Heart left ventricle (tissue), 16 donors: Measurements from ENCODE around the gene LSM4. TPM values are rescaled to one million over a fixed set of nuclear protein-coding genes. Genes with fewer than 3 reads are reported as not detected.

Source experiments
- ATAC-seq, 4 donors: fragments of 200-7000 bp; cut with Tn5 transposase; one replicate each; pipeline ENCODE4 v1.9.1; 2020 to 2022; ENCODE audit warnings: moderate library complexity in 4 of 4, mild to moderate bottlenecking in 3 of 4, moderate number of reproducible peaks in 1 of 4
- DNase-seq, 5 donors: peaks; one replicate each; pipeline ENCODE4 v3.0.0-alpha.2; 2020
- H3K27ac ChIP-seq, 12 donors: fragments of 200-600 bp; sonication (generic) in 4 of 12; one replicate each; pipeline versions ENCODE4 v1.5.0 to v1.8.0; 2016 to 2022; ENCODE audit warnings: mild to moderate bottlenecking in 2 of 12
- H3K27me3 ChIP-seq, 9 donors: fragments of 200-600 bp; sonication (generic) in 2 of 9; one replicate each; pipeline versions ENCODE4 v1.5.1 to v1.8.0; 2016 to 2022; ENCODE audit warnings: mild to moderate bottlenecking in 3 of 9
- H3K36me3 ChIP-seq, 9 donors: fragments of 200-600 bp; sonication (generic) in 2 of 9; one replicate each; pipeline versions ENCODE4 v1.5.0 to v1.8.0; 2018 to 2022; ENCODE audit warnings: mild to moderate bottlenecking in 2 of 9
- H3K4me1 ChIP-seq, 12 donors: fragments of 200-600 bp; sonication (generic) in 4 of 12; one replicate each; pipeline versions ENCODE4 v1.5.0 to v1.8.0; 2016 to 2022; ENCODE audit warnings: mild to moderate bottlenecking in 3 of 12
- H3K4me3 ChIP-seq, 12 donors: fragments of 200-600 bp; sonication (generic) in 4 of 12; one replicate each; pipeline versions ENCODE4 v1.5.0 to v1.8.0; 2017 to 2022; ENCODE audit warnings: mild to moderate bottlenecking in 9 of 12, moderate library complexity in 4 of 12
- H3K9me3 ChIP-seq, 12 donors: fragments of 200-600 bp; sonication (generic) in 4 of 12; one replicate each; pipeline versions ENCODE4 v1.5.0 to v1.8.0; 2016 to 2022; ENCODE audit warnings: mild to moderate bottlenecking in 1 of 12
- CTCF ChIP-seq, 12 donors: fragments of 200-600 bp; sonication (generic) in 4 of 12; IDR thresholded peaks; one replicate each; pipeline versions ENCODE4 v1.5.0 to v1.8.0; 2018 to 2022; ENCODE audit warnings: antibody characterized with exemption in 12 of 12, mild to moderate bottlenecking in 5 of 12
- POLR2A ChIP-seq, 2 donors: fragments of 450-650 bp; IDR thresholded peaks; one replicate each; pipeline ENCODE4 v1.6.1; 2017; ENCODE audit warnings: antibody characterized with exemption in 2 of 2, mild to moderate bottlenecking in 2 of 2, moderate library complexity in 2 of 2
- WGBS, 4 donors: extraction: QIAGEN DNeasy Blood & Tissue Kit in 2 of 4; methylation state at CpG; one replicate each; pipeline versions ENCODE4 v1.1.5 to v1.1.7; 2013 to 2018; 5-methylcytosine and 5-hydroxymethylcytosine counted together
- intact Hi-C, 10 donors: fragments of 100-400 bp; cut with DNase I; formaldehyde crosslinking; loops; one replicate each; pipeline versions ENCODE4 v1.11.1 to v1.14.2; 2022
- polyA plus RNA-seq, 2 donors: library from polyadenylated mRNA; stranded (reverse); fragments of 200-250 nt; gene quantifications; one replicate each; pipeline ENCODE4 v1.2.3, GENCODE V29; 2013
- total RNA-seq, 9 donors: library from RNA; depleted of rRNA in 2 of 9; stranded (reverse); fragments of >200 nt in 2 of 9; fragmentation: NEBNext Ultra II Directional in 3 of 9; extraction: Animal tissue kit (Norgen Biotek cat#: 25700) in 3 of 9; gene quantifications; one replicate each; pipeline versions ENCODE4 v1.1.0 to v1.2.4, GENCODE V29; 2016 to 2023
- donor health status: ischemic (EF 13 %, LVEDD 7.1; RV severe dilation, severe dysfunction).
- donor health status: healthy with polysubstance abuse.
- donor health status: DM: no; HTN: yes; CAD: no.
- donor health status: DM: no; HTN: no; CAD: no.
- donor health status: ischemic (EF 25% LVEDD 6.9; RV normal size, moderate dysfunction).
- donor health status: ischemic (EF 25% LVEDD 5.7; RV mildly dilated, moderate dysfunction).
- donor health status: healthy.
- donor health status: DM: yes; HTN: yes; CAD: no.
- donor health status: ischemic (EF 35%, LVEDD 5.7; RV mildly dilated, moderate dysfunction).
- donor health status: nonischemic (EF 11% LVEDD 7.7; RV severe dilation, severe dysfunction).
- donor health status: DM: yes; HTN: yes; CAD: no.
- donor health status: PGD.
- donor health status: ischemic (EF 29% LVEDD 5.4; RV normal size, mild dysfunction).
- donor health status: nonischemic (EF 23%, LVEDD 6.1; RV moderate dilation, normal function).

LSM4 gene
- total and polyA plus RNA-seq, 11 donors = 65.8 to 171 (median 104) TPM

- Histone ChIP-seq H3K27me3 (no peaks in the 10 kb centered on the region), H3K36me3 (peaks cover 0 to 68% (median 19%) of the 10 kb centered on the region in 9 donors), H3K27ac (no peak overlapping the region), H3K4me3 (no peak overlapping the region), H3K4me1 (peaks cover 0 to 13% (median 8%) of the 10 kb centered on the region in 12 donors), H3K9me3 (no peaks in the 10 kb centered on the region)
- WGBS, 4 donors = 92 to 100% (median 95%) methylated on average over 3 of the region's 3 CpGs
- DNase-seq = no peak
- ATAC-seq = no peak
- intact Hi-C loops = no loop called here
- no peak for TF ChIP-seq CTCF (IDR thresholded peaks at IDR 0.05)
- no peak for TF ChIP-seq POLR2A (IDR thresholded peaks at IDR 0.05)
Observed at GRCh38 chr19:18313398-18313797, 9.5 kb downstream of the LSM4 start.

GRCh38 chr19:18312092-18312534 is 10.8 kb downstream of the LSM4 start:
- Histone ChIP-seq H3K36me3 (peaks cover 0 to 77% (median 20%) of the 10 kb centered on the region in 9 donors), H3K27ac (no peak overlapping the region), H3K27me3 (no peaks in the 10 kb centered on the region), H3K4me3 (no peak overlapping the region), H3K4me1 (peaks cover 0 to 13% (median 0%) of the 10 kb centered on the region in 12 donors), H3K9me3 (no peaks in the 10 kb centered on the region)
- no peak for ATAC-seq
- no peak for DNase-seq
- intact Hi-C loops = no loop called here
- WGBS, 4 donors = 89 to 92% (median 91%) methylated on average over 8 to 11 of the region's 11 CpGs
- no peak for TF ChIP-seq POLR2A (IDR thresholded peaks at IDR 0.05)
- TF ChIP-seq CTCF (IDR thresholded peaks at IDR 0.05) = no peak

GRCh38 chr19:18311502-18312091 is 11.3 kb downstream of the LSM4 start:
- H3K27ac ChIP-seq = no peak overlapping the region
- peaks cover 0 to 82% (median 20%) of the 10 kb centered on the region in 9 donors for H3K36me3 ChIP-seq
- peaks cover 0 to 16% (median 0%) of the 10 kb centered on the region in 12 donors for H3K4me1 ChIP-seq
- intact Hi-C loops = no loop called here
- 83 to 88% (median 84%) methylated on average over 6 to 22 of the region's 22 CpGs for WGBS, 4 donors
- H3K4me3 ChIP-seq = no peak overlapping the region
- no peaks in the 10 kb centered on the region for H3K9me3 ChIP-seq
- H3K27me3 ChIP-seq = no peaks in the 10 kb centered on the region
- ATAC-seq = no peak
- TF ChIP-seq CTCF (IDR thresholded peaks at IDR 0.05) = no peak
- TF ChIP-seq POLR2A (IDR thresholded peaks at IDR 0.05) = no peak
- DNase-seq = no peak

- peaks cover 0 to 22% (median 5%) of the 10 kb centered on the region in 12 donors for H3K4me1 ChIP-seq
- no peak overlapping the region for H3K4me3 ChIP-seq
- 89 to 96% (median 92%) methylated on average over 7 to 13 of the region's 13 CpGs for WGBS, 4 donors
- no peak for TF ChIP-seq CTCF (IDR thresholded peaks at IDR 0.05)
- TF ChIP-seq POLR2A (IDR thresholded peaks at IDR 0.05) = no peak
- H3K9me3 ChIP-seq = no peaks in the 10 kb centered on the region
- intact Hi-C loops = no loop called here
- ATAC-seq (no peak), DNase-seq (no peak)
- H3K27ac ChIP-seq = no peak overlapping the region
- peaks cover 0 to 89% (median 20%) of the 10 kb centered on the region in 9 donors for H3K36me3 ChIP-seq
- no peaks in the 10 kb centered on the region for H3K27me3 ChIP-seq
Observed at GRCh38 chr19:18310966-18311365, 11.9 kb downstream of the LSM4 start.
